ENCODE data around the gene ERBIN. TPM values are rescaled to one million over a fixed set of nuclear protein-coding genes. Genes with fewer than 3 reads are reported as not detected.

The ERBIN gene
- total and polyA plus RNA-seq, 2 of the 8 experiments (the other 6 are each of a cell fraction or from before 2014, with no cell fraction given), result 7.7 to 33.2 TPM

DNA sequence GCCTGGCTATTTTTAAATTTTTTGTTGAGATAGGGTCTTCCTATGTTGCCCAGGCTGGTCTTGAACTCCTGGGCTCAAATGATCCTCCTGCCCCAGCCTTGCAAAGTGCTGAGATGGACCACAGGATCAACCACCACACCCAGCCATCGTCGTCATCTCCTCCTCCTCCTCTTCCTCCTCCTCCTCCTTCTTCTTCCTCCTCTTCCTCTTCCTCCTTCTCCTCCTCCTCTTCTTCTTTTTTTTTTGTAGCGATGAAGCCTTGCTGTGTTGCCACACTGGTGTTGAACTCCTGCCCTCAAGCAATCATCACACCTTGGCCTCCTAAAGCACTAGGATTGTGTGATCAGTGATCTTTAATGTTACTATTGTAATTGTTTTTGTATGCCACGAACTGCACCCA, 49.4 kb upstream of the ERBIN start:
- Histone ChIP-seq H3K36me3 (ENCODE audit: control insufficient read depth in 2 of 4, insufficient read depth in 4 of 4, low read length in 3 of 4) (no peaks in the 10 kb centered on the region), H3K4me1 (replicated peaks in 1 of 4; ENCODE audit: control insufficient read depth in 3 of 4, insufficient read depth in 4 of 4, low read length in 3 of 4) (no peaks in the 10 kb centered on the region), H4K20me1 (replicated peaks in 1 of 2; ENCODE audit: control insufficient read depth in 1 of 2, insufficient read depth in 2 of 2, low read length in 2 of 2) (no peaks in the 10 kb centered on the region), H3K4ac (replicated peaks; ENCODE audit: insufficient read length, low read depth, low read length) (no peak overlapping the region), H4K8ac (ENCODE audit: extremely low read depth, insufficient read depth, low read length) (no peak overlapping the region), H3K4me2 (ENCODE audit: insufficient read depth in 1 of 2, low read depth in 2 of 2, low read length in 2 of 2) (no peak overlapping the region), H3K56ac (replicated peaks; ENCODE audit: insufficient read length, low read depth, low read length) (no peak overlapping the region), H2BK120ac (replicated peaks; ENCODE audit: low read depth, low read length) (no peak overlapping the region), H2AK5ac (ENCODE audit: low read depth, low read length) (no peak overlapping the region), H3K27ac (ENCODE audit: low read depth, low read length) (no peak overlapping the region), H2BK15ac (ENCODE audit: low read length) (no peak overlapping the region), H3K9ac (replicated peaks in 1 of 4; ENCODE audit: extremely low read depth in 1 of 4, low read depth in 3 of 4, low read length in 3 of 4) (no peak overlapping the region), H4K5ac (ENCODE audit: insufficient read length, low read depth, low read length) (no peak overlapping the region), H3K18ac (ENCODE audit: extremely low read depth, low read length) (no peak overlapping the region), H3K4me3 (ENCODE audit: extremely low read depth in 1 of 4, insufficient read depth in 2 of 4, low read depth in 3 of 4, low read length in 4 of 4) (no peak overlapping the region), H2BK12ac (ENCODE audit: low read depth, low read length) (no peak overlapping the region), H4K91ac (replicated peaks; ENCODE audit: insufficient read length, low read length) (no peak overlapping the region), H3K9me3 (ENCODE audit: insufficient read depth in 2 of 2, low read depth in 1 of 2, low read length in 1 of 2) (no peaks in the 10 kb centered on the region), H2BK5ac (ENCODE audit: low read depth, low read length) (no peak overlapping the region), H3K27me3 (replicated peaks in 1 of 4; ENCODE audit: control insufficient read depth in 3 of 4, extremely low read depth in 1 of 4, insufficient read depth in 3 of 4, low read length in 3 of 4) (no peaks in the 10 kb centered on the region), H3K14ac (ENCODE audit: insufficient read length) (no peak overlapping the region), H3K79me1 (ENCODE audit: low read depth, low read length) (no peaks in the 10 kb centered on the region), H2BK20ac (ENCODE audit: low read length) (no peak overlapping the region), H3K79me2 (ENCODE audit: control insufficient read depth in 1 of 2, insufficient read depth in 2 of 2, low read length in 2 of 2) (no peaks in the 10 kb centered on the region), H2AFZ (ENCODE audit: low read length) (no peak overlapping the region), H3K23me2 (ENCODE audit: low read depth, low read length) (no peaks in the 10 kb centered on the region), H3K23ac (ENCODE audit: insufficient read length) (no peak overlapping the region)
- DNase-seq (ENCODE audit: low read depth in 1 of 2, low spot score in 2 of 2) (no peak), FAIRE-seq (no peak)
- 87% methylated on average over 4 of the region's 4 CpGs; no CpG with 5 or more reads in 1 of the 2 experiments for whole genome bisulfite sequencing, 2 experiments (ENCODE audit: extremely low coverage in 1 of 2, insufficient coverage in 1 of 2, insufficient read length in 1 of 2, insufficient replicate concordance in 2 of 2, low coverage in 1 of 2, low lambda C conversion rate in 2 of 2, missing lambda C conversion rate in 1 of 2)
- CTCF ChIA-PET (ENCODE audit: partially characterized antibody), result no interaction called here
- POLR2A ChIA-PET (ENCODE audit: partially characterized antibody), result no interaction called here
- TF ChIP-seq TCF12 (IDR thresholded peaks at IDR 0.05; ENCODE audit: low read depth, low read length) (no peak), RNF2 (IDR thresholded peaks at IDR 0.05; ENCODE audit: borderline replicate concordance, low read depth, low read length, missing control alignments, poor library complexity, severe bottlenecking) (no peak), SRF (IDR thresholded peaks at IDR 0.05; ENCODE audit: low read depth, low read length) (no peak), MAFK (IDR thresholded peaks at IDR 0.05; ENCODE audit: low read depth, low read length) (no peak), CEBPB (IDR thresholded peaks at IDR 0.05; ENCODE audit: low read depth, low read length) (no peak), HDAC6 (IDR thresholded peaks at IDR 0.05; ENCODE audit: low read depth, low read length) (no peak), SIN3A (conservative IDR thresholded peaks at IDR 0.05 in 1 of 2, IDR thresholded peaks at IDR 0.05 in 1 of 2; ENCODE audit: low read depth in 1 of 2, low read length in 2 of 2) (no peak), POLR2A (IDR thresholded peaks at IDR 0.05; ENCODE audit: control extremely low read depth in 1 of 2, low read depth in 2 of 2, low read length in 2 of 2) (no peak), NANOG (IDR thresholded peaks at IDR 0.05; ENCODE audit: insufficient read depth, low read depth, low read length, poor library complexity, severe bottlenecking) (no peak), KDM4A (IDR thresholded peaks at IDR 0.05; ENCODE audit: low read depth, low read length, severe bottlenecking) (no peak), EZH2 (IDR thresholded peaks at IDR 0.05; ENCODE audit: low read depth, low read length, severe bottlenecking) (no peak), NRF1 (IDR thresholded peaks at IDR 0.05; ENCODE audit: low read depth, low read length) (no peak), SP2 (IDR thresholded peaks at IDR 0.05; ENCODE audit: low read length) (no peak), RFX5 (IDR thresholded peaks at IDR 0.05; ENCODE audit: borderline replicate concordance, low read depth, low read length) (no peak), POLR2AphosphoS5 (IDR thresholded peaks at IDR 0.05; ENCODE audit: low read depth, low read length) (no peak), BACH1 (IDR thresholded peaks at IDR 0.05; ENCODE audit: low read length) (no peak)
